HUES48 (cell line): Measurements from ENCODE around the gene HABP4.

ENCODE experiments used
- H3K27ac ChIP-seq: one replicate; pipeline ENCODE4 v1.7.0; 2013; ENCODE audit warnings: low read depth, low read length, inconsistent platforms
- H3K27me3 ChIP-seq: 2 replicates; pipeline ENCODE4 v1.6.1; 2013; ENCODE audit warnings: mild to moderate bottlenecking, low read length; ENCODE audit not compliant: control insufficient read depth, insufficient read depth
- H3K36me3 ChIP-seq: 2 replicates; pipeline ENCODE4 v1.6.1; 2013; ENCODE audit warnings: low read length; ENCODE audit not compliant: control insufficient read depth, insufficient read depth
- H3K4me1 ChIP-seq: 2 replicates; pipeline ENCODE4 v1.6.1; 2013; ENCODE audit warnings: mild to moderate bottlenecking, low read length; ENCODE audit not compliant: control insufficient read depth, insufficient read depth
- H3K4me3 ChIP-seq: 2 replicates; pipeline ENCODE4 v1.5.1; 2013; ENCODE audit warnings: mild to moderate bottlenecking, low read depth, low read length
- H3K9ac ChIP-seq: 2 replicates; pipeline ENCODE4 v1.6.1; 2013; ENCODE audit warnings: mild to moderate bottlenecking, low read depth, low read length, moderate library complexity
- H3K9me3 ChIP-seq: 2 replicates; pipeline ENCODE4 v1.6.1; 2013; ENCODE audit warnings: low read length; ENCODE audit not compliant: control insufficient read depth, insufficient read depth

The HABP4 gene

DNA sequence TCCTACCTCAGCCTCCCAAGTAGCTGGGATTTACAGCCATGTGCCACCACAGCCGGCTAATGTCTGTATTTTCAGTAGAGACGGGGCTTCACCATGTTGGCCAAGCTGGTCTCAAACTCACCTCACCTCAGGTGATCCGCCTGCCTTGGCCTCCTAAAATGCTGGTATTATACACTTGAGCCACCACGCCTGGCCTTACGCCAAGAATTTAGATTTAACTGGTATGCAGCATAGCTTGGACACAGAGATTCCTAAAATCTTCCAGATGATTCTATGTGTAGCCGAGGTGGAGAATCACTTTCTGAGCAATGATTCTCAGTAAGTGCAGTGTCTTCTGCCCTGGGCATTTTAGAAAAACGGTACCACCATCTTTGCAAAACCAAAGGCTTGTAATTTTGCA lies 74.1 kb downstream of the HABP4 start:
- Histone ChIP-seq H3K27me3 (no peaks in the 10 kb centered on the region), H3K9ac (no peak overlapping the region), H3K27ac (no peak overlapping the region), H3K4me3 (no peak overlapping the region), H3K36me3 (peaks cover 24% of the 10 kb centered on the region), H3K4me1 (no peaks in the 10 kb centered on the region), H3K9me3 (no peaks in the 10 kb centered on the region)

DNA sequence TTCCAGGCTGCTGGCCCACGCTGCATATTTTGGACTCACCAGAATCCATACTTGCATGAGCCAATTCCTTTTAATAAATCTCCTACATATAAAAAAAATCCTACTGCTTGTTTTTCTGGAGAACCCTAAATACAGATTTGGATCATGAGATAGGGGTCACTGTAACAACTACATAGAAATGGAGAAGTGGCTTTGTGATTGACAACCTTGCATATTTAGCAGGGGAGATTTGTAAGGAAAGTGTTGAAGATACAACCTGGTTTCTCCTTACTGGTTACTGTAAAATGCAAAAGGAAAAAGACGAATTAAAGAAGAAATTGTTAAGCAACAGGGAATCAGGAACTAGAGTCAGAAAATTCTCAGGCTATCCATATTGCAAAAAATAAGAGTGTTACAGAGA lies 74.8 kb downstream of the HABP4 start:
- no peaks in the 10 kb centered on the region for H3K27me3 ChIP-seq
- peaks cover 22% of the 10 kb centered on the region for H3K36me3 ChIP-seq
- H3K9ac ChIP-seq = no peak overlapping the region
- no peaks in the 10 kb centered on the region for H3K4me1 ChIP-seq
- H3K4me3 ChIP-seq = no peak overlapping the region
- H3K9me3 ChIP-seq = no peaks in the 10 kb centered on the region
- H3K27ac ChIP-seq = no peak overlapping the region

DNA sequence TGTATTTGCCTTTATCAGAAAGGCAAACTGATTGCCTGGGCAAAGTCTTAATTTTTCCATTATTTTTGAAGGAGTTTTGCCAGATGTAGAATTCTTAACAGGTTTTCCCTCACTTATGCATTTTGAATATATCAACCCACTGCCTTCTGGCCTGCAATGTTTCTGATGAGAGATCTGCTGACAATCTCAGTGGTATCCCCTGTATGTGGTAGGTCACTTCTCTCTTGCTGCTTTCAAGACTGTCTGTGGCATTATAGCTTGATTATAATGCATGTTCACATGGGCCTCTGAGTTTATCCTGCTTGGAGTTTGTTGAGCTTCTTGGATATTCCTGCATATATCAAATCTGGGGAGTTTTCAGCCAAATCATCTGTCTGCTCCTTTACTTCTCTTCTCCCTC lies 82.2 kb downstream of the HABP4 start:
- H3K36me3 ChIP-seq = peaks cover 13% of the 10 kb centered on the region
- no peaks in the 10 kb centered on the region for H3K9me3 ChIP-seq
- no peaks in the 10 kb centered on the region for H3K4me1 ChIP-seq
- H3K4me3 ChIP-seq = no peak overlapping the region
- no peak overlapping the region for H3K27ac ChIP-seq
- no peak overlapping the region for H3K9ac ChIP-seq
- no peaks in the 10 kb centered on the region for H3K27me3 ChIP-seq

DNA sequence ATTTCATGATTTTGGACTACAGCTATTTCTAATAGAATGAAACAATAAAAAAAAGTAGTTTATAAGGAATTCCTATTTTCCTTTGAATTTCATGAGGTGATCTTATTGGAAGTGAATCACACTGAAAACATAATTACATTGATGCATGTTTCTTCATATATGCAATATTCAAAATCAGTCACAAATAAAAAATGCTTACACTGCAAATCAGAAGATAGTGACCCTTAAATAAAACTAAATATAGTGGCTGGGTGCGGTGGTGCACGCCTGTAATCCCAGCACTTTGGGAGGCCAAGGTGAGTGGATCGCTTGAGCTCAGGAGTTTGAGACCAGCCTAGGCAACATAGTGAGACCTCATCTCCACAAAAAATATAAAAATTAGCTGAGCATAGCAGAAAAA lies 90.1 kb downstream of the HABP4 start:
- H3K36me3 ChIP-seq = peaks cover 15% of the 10 kb centered on the region
- H3K9ac ChIP-seq = no peak overlapping the region
- no peaks in the 10 kb centered on the region for H3K27me3 ChIP-seq

More for the DNA sequence above, 90.1 kb downstream of the HABP4 start:
- H3K27ac ChIP-seq = no peak overlapping the region
- no peak overlapping the region for H3K4me3 ChIP-seq
- H3K9me3 ChIP-seq = no peaks in the 10 kb centered on the region
- no peaks in the 10 kb centered on the region for H3K4me1 ChIP-seq
